ENCODE measurements around the gene ARMC7.

DNA sequence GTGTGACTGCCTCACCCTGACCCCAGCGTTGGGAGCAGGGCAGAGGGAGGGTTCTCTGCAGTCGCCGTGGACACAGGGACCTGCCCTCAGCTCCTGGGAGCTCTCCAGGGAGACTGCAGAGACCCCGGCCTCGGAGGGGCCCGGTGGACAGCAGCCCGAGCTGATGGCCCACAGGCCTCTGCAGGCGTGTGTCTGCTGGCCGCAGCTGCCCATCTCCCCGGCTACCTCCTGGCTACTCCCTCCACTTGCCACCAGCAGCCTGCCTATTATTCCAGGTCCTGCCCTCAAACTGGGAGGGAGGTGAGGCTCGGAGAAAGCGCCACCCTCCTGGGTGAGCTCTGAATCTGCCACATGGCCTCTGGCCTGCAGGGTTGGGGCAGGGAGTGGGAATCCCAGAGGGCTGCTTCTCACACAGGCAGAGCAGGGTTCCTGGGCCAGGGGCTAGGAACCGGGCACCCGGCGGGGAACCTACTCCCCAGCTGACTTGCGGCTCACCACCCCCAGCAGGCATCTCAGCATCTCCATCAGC, 14.8 kb upstream of the ARMC7 start:
- no peak for TF ChIP-seq CTCF (IDR thresholded peaks at IDR 0.05)
- peak; percentile 39 for TF ChIP-seq POLR2A (IDR thresholded peaks at IDR 0.05)
- no peak for TF ChIP-seq POLR2AphosphoS5 (IDR thresholded peaks at IDR 0.05)
- no peak for TF ChIP-seq EP300 (IDR thresholded peaks at IDR 0.05; ENCODE audit: low read depth)
